CD4-positive, alpha-beta T cell treated with Interleukin-17A for 1 hour (primary cell): Measurements from ENCODE around the gene GTPBP6.
"Not testable (repeated sequence)": the region's sequence is repeated elsewhere in the genome, so short reads cannot be mapped to it uniquely, and the experiment has no call there.

ENCODE experiments used
- DNase-seq: peaks from one replicate; pipeline ENCODE4 v3.0.0-alpha.2; 2020

Gene GTPBP6

DNA sequence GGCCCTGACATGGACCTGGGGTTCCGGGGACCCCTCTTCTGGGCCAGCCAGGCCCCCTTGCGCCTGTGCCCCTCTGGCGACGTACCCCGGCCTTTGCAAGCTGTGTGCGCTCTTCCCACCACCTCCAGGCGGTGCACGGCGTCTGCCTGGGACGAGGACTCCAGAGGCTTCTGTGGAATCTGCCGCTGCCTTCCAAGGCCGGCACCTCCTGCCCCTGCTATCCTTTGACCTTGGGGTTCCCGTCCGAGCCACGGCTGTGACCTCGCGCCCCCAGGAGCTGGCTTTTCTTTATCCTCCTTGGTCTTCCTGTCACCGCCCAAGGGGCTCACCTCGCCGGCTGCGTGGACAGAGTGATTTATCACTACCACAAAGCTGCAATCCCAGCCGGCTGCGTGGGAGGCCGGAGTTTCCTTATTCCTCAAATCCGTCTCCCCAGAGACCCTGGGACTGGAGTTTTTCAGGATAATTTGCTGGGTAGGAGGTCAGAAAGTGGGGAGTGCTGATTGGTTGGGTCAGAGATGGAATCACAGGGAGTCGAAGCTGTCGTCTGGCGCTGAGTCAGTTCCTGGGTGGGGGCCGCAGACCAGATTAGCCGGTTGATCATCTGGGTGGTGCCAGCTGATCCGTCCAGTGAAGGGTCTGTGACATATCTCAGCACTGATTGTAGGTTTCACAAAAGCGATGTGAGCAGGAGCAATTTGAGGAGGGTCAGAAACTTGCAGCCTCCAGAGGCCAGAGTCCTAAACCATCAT is 57.3 kb downstream of the GTPBP6 start:
- DNase-seq: no peak

DNA sequence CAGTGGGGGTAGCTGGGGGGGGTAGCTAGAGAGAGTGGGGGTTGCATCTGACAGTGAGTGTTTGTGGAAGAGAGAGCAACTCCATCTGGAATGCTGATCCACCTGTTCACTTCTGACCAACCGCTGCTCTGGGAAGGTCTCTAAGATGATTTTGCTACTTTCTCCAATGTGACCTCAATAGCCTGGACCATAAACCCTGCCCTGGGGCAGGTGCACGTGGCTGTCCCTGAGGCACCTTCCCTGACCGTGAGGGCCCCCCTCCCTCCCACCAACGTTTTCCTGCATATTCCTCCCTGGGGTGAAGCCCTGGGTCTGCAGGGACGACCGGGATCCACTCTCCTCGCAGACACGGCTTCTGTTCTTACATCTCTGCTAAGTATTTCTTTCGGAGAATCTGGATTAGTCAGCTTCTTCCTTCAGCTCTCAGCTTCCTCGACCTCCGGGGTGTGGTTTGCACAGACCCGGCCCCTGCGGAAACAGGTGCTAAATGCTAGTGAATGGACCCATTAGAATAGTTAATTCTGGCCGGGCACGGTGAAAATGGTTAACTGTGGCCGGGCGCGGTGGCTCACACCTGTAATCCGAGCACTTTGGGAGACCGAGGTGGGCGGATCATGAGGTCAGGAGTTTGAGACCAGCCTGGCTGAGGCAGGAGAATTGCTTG is 58.8 kb downstream of the GTPBP6 start:
- no peak for DNase-seq

DNA sequence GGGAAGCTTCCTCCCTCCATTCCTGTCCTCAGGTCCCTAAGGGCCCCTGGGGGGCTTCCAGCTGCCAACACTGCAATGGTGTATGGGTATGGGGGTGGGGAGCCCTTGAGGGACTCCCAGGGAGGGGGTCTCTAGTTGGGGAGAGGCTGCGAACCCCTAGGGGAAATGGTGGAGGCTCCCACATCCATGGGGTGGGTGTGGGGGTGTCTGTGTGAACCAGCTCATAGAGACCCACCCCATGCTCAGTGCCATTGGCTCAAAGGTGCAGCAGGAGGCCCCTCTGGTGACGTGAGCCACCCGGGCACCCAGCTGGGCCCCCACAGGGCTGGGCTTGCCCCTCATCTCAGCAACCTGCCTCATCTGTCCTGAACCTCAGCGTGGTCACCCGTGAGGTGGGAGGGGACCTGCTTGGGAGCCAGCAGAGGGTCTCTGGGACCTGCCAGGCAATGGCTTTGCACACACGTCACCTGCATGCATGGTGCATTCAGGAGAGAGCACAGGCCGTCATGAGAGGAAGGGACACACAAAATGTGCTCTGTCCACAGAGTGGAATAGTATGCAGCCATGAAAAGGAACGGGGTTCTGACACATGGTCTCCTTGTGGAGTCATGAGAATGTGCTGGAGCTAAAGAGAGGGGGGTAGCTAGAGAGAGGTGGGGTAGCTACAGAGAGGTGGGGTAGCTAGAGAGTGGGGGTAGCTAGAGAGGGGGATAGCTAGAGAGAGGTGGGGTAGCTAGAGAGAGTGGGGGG is 60.1 kb downstream of the GTPBP6 start:
- DNase-seq: no peak

DNA sequence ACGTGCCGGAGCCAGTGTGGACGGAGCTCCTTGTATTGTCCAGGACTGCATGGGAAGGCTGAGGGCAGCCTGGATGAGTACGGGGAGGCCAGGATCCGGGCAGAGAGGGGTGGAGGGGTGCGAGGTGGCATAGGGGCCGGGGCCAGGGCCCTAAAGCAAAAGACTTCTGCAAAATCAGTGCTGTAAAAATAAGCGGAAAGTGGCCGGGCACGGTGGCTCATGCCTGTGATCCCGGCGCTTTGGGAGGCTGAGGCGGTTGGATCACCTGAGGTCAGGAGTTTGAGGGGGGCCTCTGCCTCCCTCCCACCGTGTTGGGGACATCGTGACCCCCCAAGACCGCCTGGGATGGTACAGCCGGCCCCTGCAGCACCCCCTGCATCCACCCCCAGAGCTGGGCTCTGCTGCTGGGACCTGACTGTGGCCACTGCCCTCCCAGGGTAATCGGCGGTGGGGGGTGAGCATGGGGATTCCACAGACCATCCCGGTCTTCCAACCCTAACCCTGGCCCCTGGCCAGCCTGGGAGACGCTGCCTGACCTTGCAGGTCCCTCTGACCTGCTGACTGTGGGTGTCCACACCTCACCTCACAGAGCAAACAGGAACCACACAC is 60.8 kb downstream of the GTPBP6 start:
- DNase-seq: no peak

DNA sequence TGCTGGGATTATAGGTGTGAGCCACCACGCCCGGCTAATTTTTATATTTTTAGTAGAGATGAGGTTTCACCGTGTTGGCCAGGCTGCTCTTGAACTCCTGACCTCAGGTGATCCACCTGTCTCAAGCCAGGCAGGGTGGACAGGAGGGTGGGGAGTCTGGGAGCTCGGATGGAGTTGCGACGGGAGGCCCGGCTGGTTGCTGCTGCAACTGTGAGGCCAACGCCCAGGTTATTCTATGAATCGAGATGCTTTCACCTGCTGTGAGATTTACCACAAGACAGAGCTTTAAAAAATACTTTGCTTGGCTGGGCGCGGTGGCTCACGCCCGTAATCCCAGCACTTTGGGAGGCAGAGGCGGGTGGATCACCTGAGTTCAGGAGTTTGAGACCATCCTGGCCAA is 61.5 kb downstream of the GTPBP6 start:
- DNase-seq: not testable (repeated sequence)

DNA sequence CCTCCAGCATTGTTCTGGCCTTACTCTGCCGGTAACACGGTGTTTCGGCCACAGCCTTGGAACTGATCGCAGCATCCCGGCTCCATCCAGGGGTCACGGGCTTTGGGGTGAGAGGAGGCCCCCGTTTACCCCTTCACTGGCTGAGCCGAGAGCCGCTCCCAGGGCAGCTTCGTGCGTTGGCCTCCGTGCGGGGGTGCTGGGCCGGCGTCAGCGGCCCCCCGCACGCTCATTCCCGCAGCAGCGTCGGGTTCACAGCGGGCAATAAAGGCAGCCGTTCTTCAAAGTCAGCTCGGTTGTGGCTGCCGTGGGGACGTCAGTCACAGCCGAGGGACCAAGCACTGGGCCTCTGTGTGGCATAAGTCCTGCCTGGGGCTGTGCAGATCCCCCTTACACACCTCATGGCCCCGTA is 62.7 kb downstream of the GTPBP6 start:
- DNase-seq: no peak
